ENCODE data around the gene GIPC2.

GRCh38 chr1:78038071-78038470 lies 7.7 kb upstream of the GIPC2 start:
- TF ChIP-seq, protein P1, sequence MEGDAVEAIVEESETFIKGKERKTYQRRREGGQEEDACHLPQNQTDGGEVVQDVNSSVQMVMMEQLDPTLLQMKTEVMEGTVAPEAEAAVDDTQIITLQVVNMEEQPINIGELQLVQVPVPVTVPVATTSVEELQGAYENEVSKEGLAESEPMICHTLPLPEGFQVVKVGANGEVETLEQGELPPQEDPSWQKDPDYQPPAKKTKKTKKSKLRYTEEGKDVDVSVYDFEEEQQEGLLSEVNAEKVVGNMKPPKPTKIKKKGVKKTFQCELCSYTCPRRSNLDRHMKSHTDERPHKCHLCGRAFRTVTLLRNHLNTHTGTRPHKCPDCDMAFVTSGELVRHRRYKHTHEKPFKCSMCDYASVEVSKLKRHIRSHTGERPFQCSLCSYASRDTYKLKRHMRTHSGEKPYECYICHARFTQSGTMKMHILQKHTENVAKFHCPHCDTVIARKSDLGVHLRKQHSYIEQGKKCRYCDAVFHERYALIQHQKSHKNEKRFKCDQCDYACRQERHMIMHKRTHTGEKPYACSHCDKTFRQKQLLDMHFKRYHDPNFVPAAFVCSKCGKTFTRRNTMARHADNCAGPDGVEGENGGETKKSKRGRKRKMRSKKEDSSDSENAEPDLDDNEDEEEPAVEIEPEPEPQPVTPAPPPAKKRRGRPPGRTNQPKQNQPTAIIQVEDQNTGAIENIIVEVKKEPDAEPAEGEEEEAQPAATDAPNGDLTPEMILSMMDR (conservative IDR thresholded peaks at IDR 0.05 in 1 of 2, IDR thresholded peaks at IDR 0.05 in 1 of 2; ENCODE audit: extremely low read depth in 1 of 2, insufficient read depth in 1 of 2, low read depth in 1 of 2, low read length in 2 of 2), result no peak
- no peak for TF ChIP-seq EZH2 (IDR thresholded peaks at IDR 0.05; ENCODE audit: borderline replicate concordance, low read length)

All from mammary epithelial cell (primary cell).